GOT3 (cell line): Measurements from ENCODE around the gene WHRN.

Experiments
- DNase-seq: peaks from one replicate; lab custom pipeline; 2025; ENCODE audit warnings: mixed read lengths; lab: John Stamatoyannopoulos, UW

Gene WHRN

DNA sequence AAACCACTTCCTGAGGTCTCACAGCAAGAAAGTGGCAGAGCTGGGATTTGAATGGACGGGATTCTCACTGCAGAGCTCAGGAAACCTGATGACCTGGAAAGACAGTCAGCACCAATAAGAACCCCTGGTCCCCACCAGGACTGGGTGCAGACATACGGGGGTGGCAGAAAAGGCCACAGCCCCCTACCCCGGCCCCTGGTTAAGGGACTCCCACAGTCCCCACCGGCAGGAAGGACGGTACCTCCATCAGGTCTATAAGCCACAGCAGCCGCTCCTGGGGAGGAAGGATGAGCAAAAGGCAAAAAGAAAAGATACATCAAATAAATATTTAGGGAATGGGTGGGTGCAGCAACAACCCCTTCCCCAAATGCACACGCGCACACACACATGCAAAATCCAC is 85.5 kb downstream of the WHRN start:
- no peak for DNase-seq

DNA sequence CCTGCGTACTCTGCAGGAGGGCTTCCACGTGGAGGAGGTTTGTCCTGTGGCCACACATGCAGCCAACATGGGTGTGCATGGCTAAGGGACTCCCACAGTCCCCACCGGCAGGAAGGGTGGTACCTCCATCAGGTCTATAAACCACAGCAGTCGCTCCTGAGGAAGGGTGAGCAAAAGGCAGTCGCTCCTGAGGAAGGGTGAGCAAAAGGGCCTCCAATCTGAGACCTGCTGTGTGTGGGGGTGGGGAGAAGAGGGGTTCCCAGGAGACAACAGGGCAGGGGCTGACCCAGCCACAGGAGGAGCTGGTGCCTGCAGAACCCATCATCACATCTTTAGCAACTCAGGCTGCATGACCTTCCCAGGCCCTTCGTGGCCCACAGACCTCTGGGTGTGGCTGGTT is 87.2 kb downstream of the WHRN start:
- no peak for DNase-seq

- no peak for DNase-seq
Measured at GRCh38 chr9:114417511-114417910, 87.8 kb downstream of the WHRN start.

DNA sequence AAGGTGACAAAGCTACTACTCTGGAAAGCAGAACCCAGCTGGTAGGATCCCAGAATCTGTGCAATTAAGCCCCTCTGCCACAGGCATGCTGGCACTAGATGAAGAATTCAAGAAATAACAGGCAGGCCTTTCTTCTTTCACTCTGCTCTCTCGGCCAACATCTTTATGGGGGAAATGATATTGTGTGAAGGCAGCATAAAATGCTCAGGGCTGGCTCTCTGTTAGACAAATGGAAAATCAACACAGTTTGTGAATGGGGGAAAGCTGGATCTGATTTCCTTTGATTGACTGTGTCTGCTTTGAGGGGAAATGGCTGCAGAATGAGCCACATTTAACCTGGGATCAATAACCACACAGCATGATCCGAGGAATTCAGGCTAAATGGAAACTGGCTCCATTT is 88.4 kb downstream of the WHRN start:
- DNase-seq: no peak

- DNase-seq: no peak
Measured at GRCh38 chr9:114416290-114416689, 89.0 kb downstream of the WHRN start.

DNA sequence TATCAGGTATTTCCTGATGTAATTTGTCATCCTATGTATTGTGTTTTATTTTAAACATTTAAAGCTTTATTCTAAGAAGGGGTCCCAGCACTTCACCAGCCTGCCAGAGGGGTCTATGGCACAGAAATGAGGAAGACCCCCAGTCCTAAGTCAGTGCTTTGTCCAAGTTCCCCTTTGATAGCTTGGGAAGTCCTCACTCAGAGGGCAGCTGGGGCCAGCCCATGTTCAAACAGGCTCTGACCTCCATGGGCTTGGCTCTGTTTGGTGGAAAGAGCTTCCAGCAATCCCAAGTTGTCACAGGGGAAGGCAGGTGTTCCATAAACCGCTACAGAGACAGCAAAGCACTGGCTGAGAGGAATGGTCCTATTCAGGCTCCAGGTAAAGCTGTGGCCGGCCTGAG is 90.9 kb downstream of the WHRN start:
- no peak for DNase-seq

- DNase-seq: no peak
Measured at GRCh38 chr9:114413861-114414301, 91.4 kb downstream of the WHRN start.

DNA sequence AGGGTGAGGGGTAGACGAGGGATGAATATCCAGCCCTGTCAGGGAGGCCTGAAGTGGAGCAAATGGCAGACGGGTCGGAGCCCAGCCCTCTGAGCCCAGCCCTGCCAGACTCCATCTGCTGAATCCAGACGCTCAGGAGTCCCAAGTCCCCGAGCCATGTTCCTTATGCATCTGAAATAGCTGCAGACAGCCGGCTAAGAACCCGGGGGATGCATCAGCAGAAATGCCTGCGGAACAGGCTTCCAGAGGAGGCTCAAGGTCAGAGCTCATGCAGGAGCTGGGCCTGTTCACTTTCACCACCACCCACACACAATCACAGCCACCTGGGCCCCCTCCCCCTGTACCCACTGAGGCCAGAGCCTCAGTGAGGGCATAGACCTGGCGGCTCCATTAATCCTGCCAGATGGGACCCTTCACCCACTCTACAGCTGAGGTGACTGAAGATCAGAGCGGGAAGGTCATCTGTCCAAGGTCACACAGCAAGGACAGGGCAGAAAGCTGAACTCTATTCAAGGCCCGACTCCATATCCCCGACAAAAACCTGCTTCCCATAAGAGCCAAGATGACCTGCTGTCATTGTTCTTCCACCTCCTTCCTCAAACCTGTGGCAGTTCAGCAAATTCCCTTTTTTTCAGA is 93.1 kb downstream of the WHRN start:
- no peak for DNase-seq

DNA sequence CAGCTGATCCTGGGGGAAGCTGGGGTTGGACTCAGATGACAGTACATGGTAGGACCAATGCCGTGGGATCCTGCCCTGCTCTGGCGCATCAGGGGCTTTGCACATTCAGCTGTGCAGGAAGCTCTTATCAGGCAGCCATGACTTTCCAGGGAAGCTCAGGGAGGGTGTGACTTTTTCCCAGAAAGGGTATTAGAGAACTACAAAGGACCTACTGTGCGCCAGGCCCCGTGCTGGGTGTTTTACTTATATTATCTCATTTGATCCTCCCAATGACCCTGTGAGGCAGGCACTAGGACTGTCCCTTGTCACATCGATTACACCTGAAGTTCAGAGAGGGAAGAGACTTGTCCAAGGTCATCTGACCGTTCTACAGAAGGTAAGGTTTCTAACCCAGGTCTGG is 93.8 kb downstream of the WHRN start:
- DNase-seq: no peak

DNA sequence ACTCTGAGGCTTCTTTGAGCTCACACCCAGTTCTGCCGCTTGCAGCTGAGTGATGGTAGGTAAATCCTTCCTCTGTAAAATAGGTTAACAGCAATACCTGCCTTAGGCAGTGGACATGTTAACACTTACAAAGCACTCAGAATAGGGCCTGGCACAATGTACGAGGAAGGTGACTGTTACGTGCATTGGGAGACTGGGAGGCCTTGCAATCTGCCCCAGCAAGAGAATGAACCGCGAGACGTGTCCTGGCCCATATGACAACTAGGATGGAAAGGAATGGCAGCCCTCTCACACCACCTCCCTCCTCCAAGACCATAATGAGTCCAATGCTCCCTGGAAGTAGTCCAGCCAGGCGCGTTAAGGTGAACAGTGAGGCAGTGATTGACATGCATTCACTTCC is 94.4 kb downstream of the WHRN start:
- no peak for DNase-seq

- DNase-seq: no peak
Measured at GRCh38 chr9:114409842-114410241, 95.4 kb downstream of the WHRN start.

DNA sequence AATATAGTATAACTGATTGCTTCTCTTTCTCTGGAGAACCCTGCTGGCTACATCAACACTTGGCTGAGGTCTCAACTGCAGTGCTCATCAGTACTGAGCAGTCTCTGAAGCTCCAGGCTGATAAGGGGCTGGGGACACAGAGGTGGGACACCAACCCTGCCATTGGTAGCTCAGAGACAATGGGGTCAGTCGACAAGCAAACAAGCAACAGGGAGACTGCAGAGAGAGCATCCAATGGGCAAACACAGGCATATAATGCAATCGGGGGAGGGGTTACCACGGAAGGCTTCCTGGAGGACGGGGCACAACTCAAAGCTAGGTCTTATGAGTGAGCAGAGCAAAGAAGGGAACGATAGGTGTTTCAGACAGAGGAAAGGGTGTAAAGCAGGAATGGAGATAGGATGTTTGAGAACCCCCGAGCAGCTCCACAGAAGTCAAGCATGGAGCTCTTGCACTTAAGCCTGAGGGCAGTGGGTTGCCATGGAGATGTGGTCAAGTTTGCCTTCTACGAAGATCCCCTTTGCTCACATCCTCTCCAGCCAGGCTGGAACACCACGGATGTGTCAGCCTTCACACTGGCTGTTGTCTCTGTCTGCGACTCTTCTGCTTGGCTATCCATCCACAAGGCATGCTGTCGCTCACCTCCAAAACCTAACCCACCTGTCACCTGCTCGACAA is 96.0 kb downstream of the WHRN start:
- no peak for DNase-seq

GRCh38 chr9:114408645-114409044 is 96.6 kb downstream of the WHRN start:
- DNase-seq: no peak

DNA sequence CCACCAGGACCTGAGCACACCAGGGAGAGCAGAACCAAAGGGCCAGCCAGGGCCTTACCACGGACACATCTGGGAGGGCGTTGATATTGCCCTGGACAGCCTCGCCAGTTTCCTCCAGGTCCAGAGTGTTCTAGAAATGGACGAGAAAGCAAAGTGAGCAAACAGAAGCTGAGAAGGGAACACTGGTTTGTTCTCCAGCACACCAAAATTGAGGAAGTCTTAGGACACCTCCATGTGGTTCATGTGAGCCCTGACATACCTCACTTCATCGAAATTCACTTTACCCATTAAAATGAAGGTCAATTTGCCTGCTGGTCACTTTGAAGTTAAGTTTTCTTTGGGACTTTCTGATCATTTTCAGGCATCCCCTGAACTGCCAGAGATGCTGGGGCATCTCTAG is 97.4 kb downstream of the WHRN start:
- no peak for DNase-seq

GRCh38 chr9:114406441-114406840 is 98.8 kb downstream of the WHRN start:
- DNase-seq: no peak

DNA sequence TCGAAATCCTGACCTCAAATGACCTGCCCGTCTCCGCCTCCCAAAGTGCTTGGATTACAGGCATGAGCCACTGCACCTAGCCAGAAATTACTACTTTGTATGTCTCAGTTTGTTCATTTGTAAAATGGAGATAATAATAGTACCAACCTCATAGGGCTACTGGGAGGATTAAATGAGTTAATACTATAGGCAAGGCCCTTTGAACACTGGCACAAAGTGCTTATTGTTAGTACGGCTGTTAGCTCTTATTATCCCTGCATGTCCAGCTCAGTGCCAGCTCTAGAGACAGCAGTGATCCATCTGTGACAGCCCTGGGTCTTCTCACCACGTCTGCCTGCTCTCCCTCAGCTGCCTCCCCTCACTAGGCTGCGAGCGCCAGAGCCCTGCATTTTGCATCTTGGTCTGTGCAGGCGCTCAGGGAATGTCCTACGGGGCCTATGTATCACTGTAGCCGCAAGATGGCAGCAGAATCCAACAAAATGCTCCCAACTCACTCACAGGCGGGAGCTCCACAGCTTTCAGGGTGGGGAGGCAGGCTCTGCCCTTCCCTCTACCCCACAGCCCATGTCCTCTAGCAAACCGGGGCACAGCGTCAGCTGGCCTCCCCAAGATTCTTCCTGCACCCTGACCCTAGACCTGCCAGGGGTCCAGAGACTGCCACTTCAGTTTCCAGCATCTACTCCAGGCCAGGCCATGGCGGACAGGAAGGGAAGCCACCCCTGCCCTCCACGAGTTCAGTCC is 99.8 kb downstream of the WHRN start:
- DNase-seq: peak; percentile 21

GRCh38 chr9:114404531-114404930 is 100.7 kb downstream of the WHRN start:
- no peak for DNase-seq

DNA sequence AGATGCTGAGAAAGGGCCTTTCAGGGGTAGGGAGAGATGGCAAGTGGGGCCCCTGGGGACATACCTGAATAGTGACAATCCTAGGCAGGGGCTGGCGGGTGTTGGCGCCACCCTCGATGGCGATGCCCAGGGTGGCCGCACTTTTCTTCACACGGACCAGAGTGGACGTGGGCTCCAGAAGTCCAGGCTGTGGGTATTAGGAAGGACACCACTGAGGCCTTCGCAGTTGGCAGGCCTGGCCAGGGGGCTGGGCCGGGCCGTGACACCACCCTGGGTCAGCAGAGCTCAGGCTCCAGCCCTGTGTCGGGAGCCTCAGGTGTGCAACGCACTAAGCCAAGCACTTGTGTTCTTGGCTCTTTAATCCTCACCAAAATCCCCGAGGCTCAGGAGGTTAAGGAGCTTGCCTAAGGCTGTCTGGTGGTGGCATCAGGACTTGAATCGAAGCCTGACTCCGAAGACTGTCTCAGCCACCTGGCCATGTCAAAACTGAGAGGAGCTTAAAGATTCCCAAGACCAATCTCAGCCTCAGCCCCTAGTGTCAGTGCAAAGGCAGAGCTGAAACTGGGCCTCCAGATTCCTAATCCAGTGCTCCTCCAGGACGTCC is 102.0 kb downstream of the WHRN start:
- DNase-seq: no peak

GRCh38 chr9:114401344-114401743 is 103.9 kb downstream of the WHRN start:
- DNase-seq: no peak

DNA sequence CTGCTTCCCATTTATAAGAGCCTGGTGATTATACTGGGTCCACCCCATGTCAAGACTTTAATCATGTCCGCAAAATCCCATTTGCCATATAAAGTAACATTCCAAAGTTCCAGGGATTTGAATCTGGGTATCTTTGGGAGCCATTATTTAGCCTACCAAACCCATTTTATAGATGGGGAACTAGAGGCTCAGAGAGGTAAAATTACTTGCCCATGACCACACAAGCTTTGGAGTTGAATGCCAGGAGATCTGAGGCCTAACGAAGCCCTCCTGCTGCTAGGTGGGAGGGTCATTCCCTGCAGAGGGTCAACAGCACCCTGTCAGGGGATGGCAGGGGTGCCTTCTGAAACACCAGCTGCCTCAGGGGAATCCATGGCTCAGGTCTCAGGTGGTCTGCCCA is 104.5 kb downstream of the WHRN start:
- no peak for DNase-seq

DNA sequence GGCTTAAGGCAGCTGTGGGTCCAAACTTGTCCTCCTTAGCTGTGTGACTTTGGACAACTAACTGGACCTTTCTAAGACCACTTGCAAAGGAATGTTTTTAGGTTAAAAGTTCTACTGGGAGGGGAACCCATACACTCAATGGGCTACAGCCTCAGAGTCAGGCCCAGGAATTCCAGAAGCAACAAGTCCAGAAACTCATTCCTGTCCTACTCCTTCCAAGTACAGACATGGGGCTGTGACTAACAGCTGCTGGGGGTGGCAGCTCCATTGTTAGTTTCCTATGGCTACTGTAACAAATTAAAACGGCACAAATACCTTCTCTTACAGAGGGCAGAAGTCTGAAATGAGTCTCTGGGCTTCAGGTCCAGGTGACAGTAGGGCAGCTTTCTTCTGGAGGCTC is 105.1 kb downstream of the WHRN start:
- no peak for DNase-seq

GRCh38 chr9:114399381-114399780 is 105.9 kb downstream of the WHRN start:
- no peak for DNase-seq
